GM23338 (cell line): ENCODE data around the gene METRN.

Source experiments
- EZH2 ChIP-seq: fragments of 200-600 bp; sonication (generic); IDR thresholded peaks from one replicate; pipeline ENCODE4 v1.8.0; 2017; ENCODE audit warnings: antibody characterized with exemption, mild to moderate bottlenecking, low read depth; ENCODE audit not compliant: unreplicated experiment
- EZH2phosphoT487 ChIP-seq: fragments of 200-600 bp; sonication (generic); IDR thresholded peaks from one replicate; pipeline ENCODE4 v1.8.1; 2018; ENCODE audit warnings: antibody characterized with exemption; ENCODE audit not compliant: unreplicated experiment
- POLR2AphosphoS5 ChIP-seq: IDR thresholded peaks from 2 replicates; pipeline ENCODE4 v1.6.1; 2016; ENCODE audit warnings: antibody characterized with exemption, low read depth
- TF ChIP-seq, protein P1 (sequence below), 2 experiments: fragments of 200-600 bp in 1 of 2; sonication (generic) in 1 of 2; conservative IDR thresholded peaks; 2 replicates each; pipeline versions ENCODE4 v1.5.1 to v1.6.1; 2016 to 2017; ENCODE audit warnings: antibody characterized with exemption in 2 of 2, low read depth in 2 of 2, mild to moderate bottlenecking in 2 of 2, moderate library complexity in 1 of 2

GRCh38 chr16:676565-676902 lies 38.4 kb upstream of the METRN start:
- TF ChIP-seq, protein P1, sequence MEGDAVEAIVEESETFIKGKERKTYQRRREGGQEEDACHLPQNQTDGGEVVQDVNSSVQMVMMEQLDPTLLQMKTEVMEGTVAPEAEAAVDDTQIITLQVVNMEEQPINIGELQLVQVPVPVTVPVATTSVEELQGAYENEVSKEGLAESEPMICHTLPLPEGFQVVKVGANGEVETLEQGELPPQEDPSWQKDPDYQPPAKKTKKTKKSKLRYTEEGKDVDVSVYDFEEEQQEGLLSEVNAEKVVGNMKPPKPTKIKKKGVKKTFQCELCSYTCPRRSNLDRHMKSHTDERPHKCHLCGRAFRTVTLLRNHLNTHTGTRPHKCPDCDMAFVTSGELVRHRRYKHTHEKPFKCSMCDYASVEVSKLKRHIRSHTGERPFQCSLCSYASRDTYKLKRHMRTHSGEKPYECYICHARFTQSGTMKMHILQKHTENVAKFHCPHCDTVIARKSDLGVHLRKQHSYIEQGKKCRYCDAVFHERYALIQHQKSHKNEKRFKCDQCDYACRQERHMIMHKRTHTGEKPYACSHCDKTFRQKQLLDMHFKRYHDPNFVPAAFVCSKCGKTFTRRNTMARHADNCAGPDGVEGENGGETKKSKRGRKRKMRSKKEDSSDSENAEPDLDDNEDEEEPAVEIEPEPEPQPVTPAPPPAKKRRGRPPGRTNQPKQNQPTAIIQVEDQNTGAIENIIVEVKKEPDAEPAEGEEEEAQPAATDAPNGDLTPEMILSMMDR (conservative IDR thresholded peaks at IDR 0.05; ENCODE audit: low read depth in 2 of 2) = no peak
- TF ChIP-seq POLR2AphosphoS5 (no peak), EZH2phosphoT487 (no peak), EZH2 (no peak)
